ENCODE measurements around the gene ATP8B2.
"Not testable (repeated sequence)": the region's sequence is repeated elsewhere in the genome, so short reads cannot be mapped to it uniquely, and the experiment has no call there.

ATP8B2 gene

GRCh38 chr1:154338875-154339274 is 13.6 kb downstream of the ATP8B2 start:
- H3K27me3 ChIP-seq (ENCODE audit: insufficient read depth, low read length) = no peaks in the 10 kb centered on the region
- H3K27ac ChIP-seq (ENCODE audit: low read length) = no peak overlapping the region
- no peaks in the 10 kb centered on the region for H3K9me3 ChIP-seq (ENCODE audit: insufficient read depth, low read depth, low read length)
- no peaks in the 10 kb centered on the region for H3K4me1 ChIP-seq (ENCODE audit: insufficient read depth, low read length)
- no peak overlapping the region for H3K4me3 ChIP-seq (ENCODE audit: low read length)
- H3K36me3 ChIP-seq (ENCODE audit: insufficient read depth, low read depth, low read length) = peaks cover 90% of the 10 kb centered on the region
- H3K9ac ChIP-seq (ENCODE audit: low read depth, low read length) = no peak overlapping the region

- H3K4me1 ChIP-seq (ENCODE audit: insufficient read depth, low read length); H3K9ac ChIP-seq (ENCODE audit: low read depth, low read length); H3K27ac ChIP-seq (ENCODE audit: low read length); H3K4me3 ChIP-seq (ENCODE audit: low read length); H3K27me3 ChIP-seq (ENCODE audit: insufficient read depth, low read length); H3K9me3 ChIP-seq (ENCODE audit: insufficient read depth, low read depth, low read length): not testable (repeated sequence)
- peaks cover 93% of the 10 kb centered on the region for H3K36me3 ChIP-seq (ENCODE audit: insufficient read depth, low read depth, low read length)
Measured at GRCh38 chr1:154341366-154341765, 16.0 kb downstream of the ATP8B2 start.

GRCh38 chr1:154342132-154342531 is 16.8 kb downstream of the ATP8B2 start:
- Histone ChIP-seq H3K9ac (ENCODE audit: low read depth, low read length) (no peak overlapping the region), H3K4me3 (ENCODE audit: low read length) (no peak overlapping the region), H3K27ac (ENCODE audit: low read length) (no peak overlapping the region), H3K4me1 (ENCODE audit: insufficient read depth, low read length) (no peaks in the 10 kb centered on the region), H3K27me3 (ENCODE audit: insufficient read depth, low read length) (no peaks in the 10 kb centered on the region), H3K36me3 (ENCODE audit: insufficient read depth, low read depth, low read length) (peaks cover 97% of the 10 kb centered on the region), H3K9me3 (ENCODE audit: insufficient read depth, low read depth, low read length) (no peaks in the 10 kb centered on the region)

- H3K9ac ChIP-seq (ENCODE audit: low read depth, low read length) = no peak overlapping the region
- no peaks in the 10 kb centered on the region for H3K27me3 ChIP-seq (ENCODE audit: insufficient read depth, low read length)
- H3K4me1 ChIP-seq (ENCODE audit: insufficient read depth, low read length) = no peaks in the 10 kb centered on the region
- no peak overlapping the region for H3K4me3 ChIP-seq (ENCODE audit: low read length)
- H3K27ac ChIP-seq (ENCODE audit: low read length) = no peak overlapping the region
- H3K9me3 ChIP-seq (ENCODE audit: insufficient read depth, low read depth, low read length) = no peaks in the 10 kb centered on the region
- H3K36me3 ChIP-seq (ENCODE audit: insufficient read depth, low read depth, low read length) = peaks cover 94% of the 10 kb centered on the region
Measured at GRCh38 chr1:154342836-154343472, 17.6 kb downstream of the ATP8B2 start.

- H3K27me3 ChIP-seq (ENCODE audit: insufficient read depth, low read length) = no peaks in the 10 kb centered on the region
- H3K27ac ChIP-seq (ENCODE audit: low read length) = no peak overlapping the region
- no peaks in the 10 kb centered on the region for H3K9me3 ChIP-seq (ENCODE audit: insufficient read depth, low read depth, low read length)
- no peak overlapping the region for H3K9ac ChIP-seq (ENCODE audit: low read depth, low read length)
- peaks cover 92% of the 10 kb centered on the region for H3K36me3 ChIP-seq (ENCODE audit: insufficient read depth, low read depth, low read length)
- no peak overlapping the region for H3K4me3 ChIP-seq (ENCODE audit: low read length)
- H3K4me1 ChIP-seq (ENCODE audit: insufficient read depth, low read length) = no peaks in the 10 kb centered on the region
Measured at GRCh38 chr1:154344977-154345837, 19.9 kb downstream of the ATP8B2 start.

- H3K36me3 ChIP-seq (ENCODE audit: insufficient read depth, low read depth, low read length) = peaks cover 80% of the 10 kb centered on the region
- H3K9ac ChIP-seq (ENCODE audit: low read depth, low read length) = no peak overlapping the region
- H3K4me1 ChIP-seq (ENCODE audit: insufficient read depth, low read length) = no peaks in the 10 kb centered on the region
- H3K27me3 ChIP-seq (ENCODE audit: insufficient read depth, low read length) = no peaks in the 10 kb centered on the region
- no peak overlapping the region for H3K27ac ChIP-seq (ENCODE audit: low read length)
- no peaks in the 10 kb centered on the region for H3K9me3 ChIP-seq (ENCODE audit: insufficient read depth, low read depth, low read length)
- no peak overlapping the region for H3K4me3 ChIP-seq (ENCODE audit: low read length)
Measured at GRCh38 chr1:154346276-154346917, 21.1 kb downstream of the ATP8B2 start.

GRCh38 chr1:154347961-154348360 is 22.6 kb downstream of the ATP8B2 start:
- H3K27me3 ChIP-seq (ENCODE audit: insufficient read depth, low read length) = peaks cover 10% of the 10 kb centered on the region; the same call in 1 of the 2 replicates
- H3K4me3 ChIP-seq (ENCODE audit: low read length) = no peak overlapping the region
- H3K4me1 ChIP-seq (ENCODE audit: insufficient read depth, low read length) = no peaks in the 10 kb centered on the region
- no peaks in the 10 kb centered on the region for H3K9me3 ChIP-seq (ENCODE audit: insufficient read depth, low read depth, low read length)
- H3K27ac ChIP-seq (ENCODE audit: low read length) = no peak overlapping the region
- H3K36me3 ChIP-seq (ENCODE audit: insufficient read depth, low read depth, low read length) = peaks cover 64% of the 10 kb centered on the region
- H3K9ac ChIP-seq (ENCODE audit: low read depth, low read length) = no peak overlapping the region

- Histone ChIP-seq H3K4me3 (ENCODE audit: low read length) (no peak overlapping the region), H3K27me3 (ENCODE audit: insufficient read depth, low read length) (peaks cover 13% of the 10 kb centered on the region; the same call in 1 of the 2 replicates), H3K9me3 (ENCODE audit: insufficient read depth, low read depth, low read length) (no peaks in the 10 kb centered on the region), H3K36me3 (ENCODE audit: insufficient read depth, low read depth, low read length) (peaks cover 58% of the 10 kb centered on the region), H3K4me1 (ENCODE audit: insufficient read depth, low read length) (no peaks in the 10 kb centered on the region), H3K27ac (ENCODE audit: low read length) (no peak overlapping the region), H3K9ac (ENCODE audit: low read depth, low read length) (no peak overlapping the region)
Measured at GRCh38 chr1:154348429-154349076, 23.2 kb downstream of the ATP8B2 start.

- no peak overlapping the region for H3K4me3 ChIP-seq (ENCODE audit: low read length)
- H3K36me3 ChIP-seq (ENCODE audit: insufficient read depth, low read depth, low read length) = peaks cover 52% of the 10 kb centered on the region
- H3K9ac ChIP-seq (ENCODE audit: low read depth, low read length) = no peak overlapping the region
- no peak overlapping the region for H3K27ac ChIP-seq (ENCODE audit: low read length)
- H3K27me3 ChIP-seq (ENCODE audit: insufficient read depth, low read length) = peaks cover 19% of the 10 kb centered on the region; the same call in 1 of the 2 replicates
- H3K9me3 ChIP-seq (ENCODE audit: insufficient read depth, low read depth, low read length) = no peaks in the 10 kb centered on the region
- H3K4me1 ChIP-seq (ENCODE audit: insufficient read depth, low read length) = no peaks in the 10 kb centered on the region
Measured at GRCh38 chr1:154349121-154349520, 23.8 kb downstream of the ATP8B2 start.

GRCh38 chr1:154350383-154350782 is 25.1 kb downstream of the ATP8B2 start:
- no peak overlapping the region for H3K27ac ChIP-seq (ENCODE audit: low read length)

GRCh38 chr1:154351363-154352068 is 26.2 kb downstream of the ATP8B2 start:
- peaks cover 20% of the 10 kb centered on the region; the same call in 1 of the 2 replicates for H3K27me3 ChIP-seq (ENCODE audit: insufficient read depth, low read length)
- no peaks in the 10 kb centered on the region for H3K9me3 ChIP-seq (ENCODE audit: insufficient read depth, low read depth, low read length)
- H3K4me1 ChIP-seq (ENCODE audit: insufficient read depth, low read length) = no peaks in the 10 kb centered on the region
- no peak overlapping the region for H3K27ac ChIP-seq (ENCODE audit: low read length)
- H3K9ac ChIP-seq (ENCODE audit: low read depth, low read length) = no peak overlapping the region
- H3K4me3 ChIP-seq (ENCODE audit: low read length) = no peak overlapping the region
- peaks cover 28% of the 10 kb centered on the region for H3K36me3 ChIP-seq (ENCODE audit: insufficient read depth, low read depth, low read length)

More at GRCh38 chr1:154350383-154350782, 25.1 kb downstream of the ATP8B2 start:
- no peaks in the 10 kb centered on the region for H3K9me3 ChIP-seq (ENCODE audit: insufficient read depth, low read depth, low read length)
- no peak overlapping the region for H3K4me3 ChIP-seq (ENCODE audit: low read length)
- peaks cover 40% of the 10 kb centered on the region for H3K36me3 ChIP-seq (ENCODE audit: insufficient read depth, low read depth, low read length)
- no peak overlapping the region for H3K9ac ChIP-seq (ENCODE audit: low read depth, low read length)
- peaks cover 20% of the 10 kb centered on the region; the same call in 1 of the 2 replicates for H3K27me3 ChIP-seq (ENCODE audit: insufficient read depth, low read length)
- no peaks in the 10 kb centered on the region for H3K4me1 ChIP-seq (ENCODE audit: insufficient read depth, low read length)

Measured in iPS-20b (cell line).